ENCODE data around the gene SUN3. TPM values are rescaled to one million over a fixed set of nuclear protein-coding genes. Genes with fewer than 3 reads are reported as not detected.

SUN3 gene
- total RNA-seq, 4 donors from 2014 or later: not detected

DNA sequence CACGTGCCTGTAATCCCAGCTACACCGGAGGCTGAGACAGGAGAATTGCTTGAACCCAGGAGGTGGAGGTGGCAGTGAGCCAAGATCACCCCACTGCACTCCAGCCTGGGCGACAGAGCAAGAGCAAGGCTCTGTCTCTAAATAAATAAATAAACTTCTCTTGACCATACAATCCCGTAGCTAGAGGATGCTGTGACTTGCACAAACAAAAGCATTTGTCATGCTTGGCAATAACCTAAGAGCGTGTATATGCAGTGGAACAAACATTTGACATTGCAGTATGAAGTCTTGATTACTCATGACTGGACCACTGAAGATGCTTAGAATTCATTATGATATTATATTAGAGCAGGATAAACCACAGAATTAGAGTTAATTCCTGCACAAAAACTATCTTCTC, 5.0 kb upstream of the SUN3 start:
- DNase-seq: no peak
- TF ChIP-seq POLR2A (IDR thresholded peaks at IDR 0.05): no peak
- TF ChIP-seq, protein P1, sequence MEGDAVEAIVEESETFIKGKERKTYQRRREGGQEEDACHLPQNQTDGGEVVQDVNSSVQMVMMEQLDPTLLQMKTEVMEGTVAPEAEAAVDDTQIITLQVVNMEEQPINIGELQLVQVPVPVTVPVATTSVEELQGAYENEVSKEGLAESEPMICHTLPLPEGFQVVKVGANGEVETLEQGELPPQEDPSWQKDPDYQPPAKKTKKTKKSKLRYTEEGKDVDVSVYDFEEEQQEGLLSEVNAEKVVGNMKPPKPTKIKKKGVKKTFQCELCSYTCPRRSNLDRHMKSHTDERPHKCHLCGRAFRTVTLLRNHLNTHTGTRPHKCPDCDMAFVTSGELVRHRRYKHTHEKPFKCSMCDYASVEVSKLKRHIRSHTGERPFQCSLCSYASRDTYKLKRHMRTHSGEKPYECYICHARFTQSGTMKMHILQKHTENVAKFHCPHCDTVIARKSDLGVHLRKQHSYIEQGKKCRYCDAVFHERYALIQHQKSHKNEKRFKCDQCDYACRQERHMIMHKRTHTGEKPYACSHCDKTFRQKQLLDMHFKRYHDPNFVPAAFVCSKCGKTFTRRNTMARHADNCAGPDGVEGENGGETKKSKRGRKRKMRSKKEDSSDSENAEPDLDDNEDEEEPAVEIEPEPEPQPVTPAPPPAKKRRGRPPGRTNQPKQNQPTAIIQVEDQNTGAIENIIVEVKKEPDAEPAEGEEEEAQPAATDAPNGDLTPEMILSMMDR (IDR thresholded peaks at IDR 0.05): no peak
- TF ChIP-seq POLR2AphosphoS5 (IDR thresholded peaks at IDR 0.05): no peak
- TF ChIP-seq EP300 (IDR thresholded peaks at IDR 0.05; ENCODE audit: low read depth): no peak
- Histone ChIP-seq H3K36me3 (no peaks in the 10 kb centered on the region), H3K4me1 (peaks cover 8 to 14% (median 12%) of the 10 kb centered on the region in 4 donors), H3K27me3 (peaks cover 33% of the 10 kb centered on the region), H3K27ac (no peak overlapping the region), H3K4me3 (no peak overlapping the region), H3K9me3 (no peaks in the 10 kb centered on the region)
- 52 to 72% methylated on average over 5 of the region's 5 CpGs for WGBS, 2 donors (ENCODE audit: low coverage in 1 of 2)
- in situ Hi-C loops (cut with MboI; ENCODE audit: low pct_ligation_motif_present in 1 of 4, low pct_unique_long_range_greater_than_20kb in 1 of 4, low sequenced_read_pairs in 3 of 4) (no loop called here), intact Hi-C loops (cut with DNase I; ENCODE audit: low total_unique reads) (no loop called here)

DNA sequence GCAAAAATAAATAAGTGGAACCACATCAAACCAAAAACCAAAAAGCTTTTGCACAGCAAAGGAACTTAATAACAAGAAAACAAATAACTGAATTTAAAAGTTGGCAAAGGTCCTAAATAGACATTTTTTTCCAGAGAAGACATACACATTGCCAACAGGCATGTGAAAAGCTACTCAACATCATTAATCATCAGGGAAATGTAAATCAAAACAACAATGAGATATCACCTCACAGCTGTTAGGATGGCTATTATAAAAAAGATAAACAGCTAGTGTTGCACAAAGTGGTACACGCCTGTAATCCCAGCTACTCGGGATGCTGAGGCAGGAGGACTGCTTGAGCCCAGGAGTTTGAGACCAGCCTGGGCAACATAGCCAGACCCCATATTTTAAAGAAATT, 2.2 kb upstream of the SUN3 start:
- H3K4me1 ChIP-seq: peaks cover 6 to 12% (median 9%) of the 10 kb centered on the region in 4 donors
- WGBS, 2 donors (ENCODE audit: low coverage in 1 of 2): 76% methylated on average over 2 of the region's 2 CpGs; no CpG with 5 or more reads in 1 of the 2 donors
- TF ChIP-seq EP300 (IDR thresholded peaks at IDR 0.05; ENCODE audit: low read depth) (no peak), POLR2A (IDR thresholded peaks at IDR 0.05) (no peak), POLR2AphosphoS5 (IDR thresholded peaks at IDR 0.05) (no peak)
- TF ChIP-seq, protein P1 (IDR thresholded peaks at IDR 0.05): no peak
- H3K4me3 ChIP-seq: no peak overlapping the region
- no peak for DNase-seq
- H3K9me3 ChIP-seq: no peaks in the 10 kb centered on the region
- H3K36me3 ChIP-seq: no peaks in the 10 kb centered on the region
- intact Hi-C loops (cut with DNase I; ENCODE audit: low total_unique reads): no loop called here
- no peak overlapping the region for H3K27ac ChIP-seq
- H3K27me3 ChIP-seq: peaks cover 18% of the 10 kb centered on the region
- in situ Hi-C loops (cut with MboI; ENCODE audit: low pct_ligation_motif_present in 1 of 4, low pct_unique_long_range_greater_than_20kb in 1 of 4, low sequenced_read_pairs in 3 of 4): no loop called here

DNA sequence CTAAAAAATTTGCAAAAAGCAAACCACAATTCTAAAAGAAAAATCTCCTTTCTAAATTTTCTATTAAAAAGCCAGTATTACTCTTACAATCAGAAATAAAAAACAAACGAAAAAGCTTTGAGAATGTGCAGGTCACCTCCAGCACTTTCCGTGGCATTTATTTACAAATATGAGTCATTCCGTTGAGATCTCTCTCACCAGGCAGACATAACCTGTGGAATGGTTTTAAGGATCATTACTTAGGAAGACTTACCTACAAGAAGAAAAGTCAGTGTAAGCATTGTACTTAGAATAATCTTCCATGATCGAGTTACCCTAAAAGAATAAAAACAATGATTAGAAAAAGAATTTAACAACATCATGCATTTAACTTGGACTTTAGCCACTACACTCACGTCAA, 3.3 kb downstream of the SUN3 start:
- no peak for DNase-seq
- H3K27ac ChIP-seq: no peak overlapping the region
- H3K4me1 ChIP-seq: no peaks in the 10 kb centered on the region
- peaks cover 4 to 9% of the 10 kb centered on the region in 2 donors for H3K9me3 ChIP-seq
- WGBS, 2 donors (ENCODE audit: low coverage in 1 of 2): 44 to 49% methylated on average over 5 of the region's 5 CpGs
- H3K4me3 ChIP-seq: no peak overlapping the region
- intact Hi-C loops (cut with DNase I; ENCODE audit: low total_unique reads): no loop called here
- H3K36me3 ChIP-seq: no peaks in the 10 kb centered on the region
- in situ Hi-C loops (cut with MboI; ENCODE audit: low pct_ligation_motif_present in 1 of 4, low pct_unique_long_range_greater_than_20kb in 1 of 4, low sequenced_read_pairs in 3 of 4): no loop called here
- no peak for TF ChIP-seq POLR2A (IDR thresholded peaks at IDR 0.05)
- TF ChIP-seq EP300 (IDR thresholded peaks at IDR 0.05; ENCODE audit: low read depth): no peak
- TF ChIP-seq, protein P1 (IDR thresholded peaks at IDR 0.05): no peak
- no peak for TF ChIP-seq POLR2AphosphoS5 (IDR thresholded peaks at IDR 0.05)
- no peaks in the 10 kb centered on the region for H3K27me3 ChIP-seq

DNA sequence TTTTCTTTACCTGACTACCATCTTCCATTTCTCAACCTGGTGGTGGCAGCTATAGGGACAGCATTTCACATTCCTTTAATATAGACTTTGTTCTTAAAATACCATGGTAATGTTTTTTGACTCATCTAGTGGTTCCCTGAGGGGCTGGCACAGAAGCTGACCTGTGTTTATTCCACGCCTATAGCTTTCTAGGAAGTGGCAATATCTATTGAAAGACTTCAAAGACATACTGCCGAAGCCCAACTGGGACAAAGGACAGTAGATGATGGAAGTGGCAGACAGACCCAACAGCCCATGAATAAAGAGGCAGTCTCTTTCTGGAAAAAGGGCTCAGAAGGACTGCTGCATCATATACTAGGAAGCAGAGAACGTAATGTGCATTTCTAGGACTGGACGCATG, 11.2 kb downstream of the SUN3 start:
- DNase-seq: no peak
- H3K4me3 ChIP-seq: no peak overlapping the region
- intact Hi-C loops (cut with DNase I; ENCODE audit: low total_unique reads): no loop called here
- no peaks in the 10 kb centered on the region for H3K9me3 ChIP-seq
- TF ChIP-seq, protein P1 (IDR thresholded peaks at IDR 0.05): no peak
- TF ChIP-seq POLR2A (IDR thresholded peaks at IDR 0.05) (no peak), EP300 (IDR thresholded peaks at IDR 0.05; ENCODE audit: low read depth) (no peak), POLR2AphosphoS5 (IDR thresholded peaks at IDR 0.05) (no peak)
- H3K27me3 ChIP-seq: no peaks in the 10 kb centered on the region
- H3K27ac ChIP-seq: no peak overlapping the region
- 85 to 86% methylated on average over 3 to 4 of the region's 4 CpGs for WGBS, 2 donors (ENCODE audit: low coverage in 1 of 2)
- no peaks in the 10 kb centered on the region for H3K4me1 ChIP-seq
- H3K36me3 ChIP-seq: no peaks in the 10 kb centered on the region
- in situ Hi-C loops (cut with MboI; ENCODE audit: low pct_ligation_motif_present in 1 of 4, low pct_unique_long_range_greater_than_20kb in 1 of 4, low sequenced_read_pairs in 3 of 4): no loop called here

Data from transverse colon (tissue), 4 donors.